ENCODE results near the gene CNGA4.

CNGA4 gene

DNA sequence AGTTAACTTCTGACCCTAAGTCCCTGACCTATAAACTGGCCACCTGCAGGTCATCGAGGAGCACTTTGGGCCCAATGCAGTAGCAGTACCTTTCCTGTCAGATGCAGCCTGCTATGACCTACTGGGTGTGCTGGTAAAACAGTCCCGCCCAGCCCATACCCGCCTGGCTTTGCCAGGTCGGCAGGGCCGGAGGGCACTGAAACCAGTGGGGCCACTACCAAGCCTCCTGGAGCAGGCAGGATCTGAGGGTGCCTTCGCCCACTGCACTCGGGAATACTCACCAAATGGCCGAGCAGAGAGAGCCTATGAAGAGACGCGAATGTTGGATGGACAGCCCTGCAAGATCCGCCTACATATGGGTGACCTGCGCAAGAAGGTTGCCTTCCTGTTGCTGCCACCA, 29.1 kb upstream of the CNGA4 start:
- DNase-seq (ENCODE audit: low read depth) = no peak
- H3K4me3 ChIP-seq (ENCODE audit: low read depth, low read length) = no peak overlapping the region
- TF ChIP-seq, protein P1, sequence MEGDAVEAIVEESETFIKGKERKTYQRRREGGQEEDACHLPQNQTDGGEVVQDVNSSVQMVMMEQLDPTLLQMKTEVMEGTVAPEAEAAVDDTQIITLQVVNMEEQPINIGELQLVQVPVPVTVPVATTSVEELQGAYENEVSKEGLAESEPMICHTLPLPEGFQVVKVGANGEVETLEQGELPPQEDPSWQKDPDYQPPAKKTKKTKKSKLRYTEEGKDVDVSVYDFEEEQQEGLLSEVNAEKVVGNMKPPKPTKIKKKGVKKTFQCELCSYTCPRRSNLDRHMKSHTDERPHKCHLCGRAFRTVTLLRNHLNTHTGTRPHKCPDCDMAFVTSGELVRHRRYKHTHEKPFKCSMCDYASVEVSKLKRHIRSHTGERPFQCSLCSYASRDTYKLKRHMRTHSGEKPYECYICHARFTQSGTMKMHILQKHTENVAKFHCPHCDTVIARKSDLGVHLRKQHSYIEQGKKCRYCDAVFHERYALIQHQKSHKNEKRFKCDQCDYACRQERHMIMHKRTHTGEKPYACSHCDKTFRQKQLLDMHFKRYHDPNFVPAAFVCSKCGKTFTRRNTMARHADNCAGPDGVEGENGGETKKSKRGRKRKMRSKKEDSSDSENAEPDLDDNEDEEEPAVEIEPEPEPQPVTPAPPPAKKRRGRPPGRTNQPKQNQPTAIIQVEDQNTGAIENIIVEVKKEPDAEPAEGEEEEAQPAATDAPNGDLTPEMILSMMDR (IDR thresholded peaks at IDR 0.05; ENCODE audit: insufficient read depth, low read depth, low read length, missing control alignments) = no peak

DNA sequence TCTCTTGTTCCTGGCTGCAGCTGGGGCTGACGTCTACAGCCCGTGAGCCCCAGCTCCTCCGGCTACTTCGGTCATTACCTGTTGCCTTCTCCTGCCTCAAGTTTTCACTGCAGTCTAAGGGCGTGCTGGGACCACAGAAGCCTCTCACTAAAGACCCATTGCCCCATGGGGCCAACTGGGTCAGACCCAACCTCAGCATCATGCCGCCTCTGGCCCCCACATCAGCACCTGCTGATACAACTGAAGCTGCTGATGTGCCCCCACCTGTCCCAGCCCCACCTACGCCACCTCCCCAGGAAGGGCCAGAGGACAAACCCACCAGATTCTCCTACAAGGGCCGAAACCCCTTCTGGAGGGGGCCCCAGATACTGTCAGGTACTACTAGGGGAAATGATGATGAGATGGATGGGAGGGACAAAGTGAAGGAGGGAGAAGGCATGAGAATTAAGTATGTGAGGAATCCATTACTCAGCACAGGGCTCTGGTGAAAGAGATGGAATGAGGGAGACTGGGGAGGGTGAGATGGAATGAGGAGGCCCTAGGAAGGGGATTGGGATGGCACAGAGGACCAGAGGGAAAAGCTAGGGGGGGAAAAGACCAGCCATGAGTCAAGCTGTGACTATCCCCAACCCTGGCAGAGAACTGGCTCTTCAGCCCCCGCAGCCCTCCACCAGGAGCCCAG, 28.5 kb upstream of the CNGA4 start:
- H3K4me3 ChIP-seq (ENCODE audit: low read depth, low read length) = no peak overlapping the region
- no peak for DNase-seq (ENCODE audit: low read depth)
- TF ChIP-seq, protein P1 (IDR thresholded peaks at IDR 0.05; ENCODE audit: insufficient read depth, low read depth, low read length, missing control alignments) = no peak

- DNase-seq (ENCODE audit: low read depth) = no peak
- no peak overlapping the region for H3K4me3 ChIP-seq (ENCODE audit: low read depth, low read length)
- TF ChIP-seq, protein P1 (IDR thresholded peaks at IDR 0.05; ENCODE audit: insufficient read depth, low read depth, low read length, missing control alignments) = no peak
Observed at GRCh38 chr11:6214530-6214929, 24.4 kb upstream of the CNGA4 start.

GRCh38 chr11:6216501-6216900, 22.4 kb upstream of the CNGA4 start:
- TF ChIP-seq, protein P1 (IDR thresholded peaks at IDR 0.05; ENCODE audit: insufficient read depth, low read depth, low read length, missing control alignments) = no peak
- DNase-seq (ENCODE audit: low read depth) = no peak
- H3K4me3 ChIP-seq (ENCODE audit: low read depth, low read length) = no peak overlapping the region

- TF ChIP-seq, protein P1 (IDR thresholded peaks at IDR 0.05; ENCODE audit: insufficient read depth, low read depth, low read length, missing control alignments) = no peak
- no peak for DNase-seq (ENCODE audit: low read depth)
- H3K4me3 ChIP-seq (ENCODE audit: low read depth, low read length) = no peak overlapping the region
Observed at GRCh38 chr11:6217722-6218121, 21.2 kb upstream of the CNGA4 start.

DNA sequence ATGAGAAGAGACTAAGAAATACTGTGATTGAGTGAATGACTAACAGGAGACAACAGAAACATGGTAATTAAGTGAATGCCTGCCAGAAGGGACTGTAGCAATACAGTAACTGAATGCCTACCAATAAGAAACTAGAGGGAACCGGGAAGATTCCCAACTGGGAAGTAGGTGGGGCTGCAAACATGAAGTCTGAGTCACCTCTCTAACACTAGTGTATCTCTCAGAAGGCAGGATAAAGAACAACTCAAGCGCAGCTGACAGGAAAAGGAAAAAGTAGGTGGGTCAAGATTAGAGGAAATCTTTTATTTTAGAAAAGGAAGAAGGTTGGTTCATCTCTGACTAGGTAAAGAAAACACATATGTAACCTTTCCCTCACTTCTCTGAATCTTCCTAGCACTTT, 19.5 kb upstream of the CNGA4 start:
- TF ChIP-seq, protein P1 (IDR thresholded peaks at IDR 0.05; ENCODE audit: insufficient read depth, low read depth, low read length, missing control alignments) = no peak
- DNase-seq (ENCODE audit: low read depth) = no peak
- H3K4me3 ChIP-seq (ENCODE audit: low read depth, low read length) = no peak overlapping the region

- H3K4me3 ChIP-seq (ENCODE audit: low read depth, low read length) = no peak overlapping the region
- TF ChIP-seq, protein P1 (IDR thresholded peaks at IDR 0.05; ENCODE audit: insufficient read depth, low read depth, low read length, missing control alignments) = no peak
- DNase-seq (ENCODE audit: low read depth) = no peak
Observed at GRCh38 chr11:6223854-6224253, 15.0 kb upstream of the CNGA4 start.

Measured in GM12865 (cell line).